Gastroesophageal sphincter (tissue), 4 donors: ENCODE results near the gene UXS1. TPM values are rescaled to one million over a fixed set of nuclear protein-coding genes. Genes with fewer than 3 reads are reported as not detected.

ENCODE experiments used
- ATAC-seq: fragments of 150-250 bp; one replicate; pipeline ENCODE4 v1.9.1; 2016; ENCODE audit warnings: mild to moderate bottlenecking, moderate library complexity
- H3K27ac ChIP-seq, 4 donors: fragments of 200-600 bp; sonication (generic) in 3 of 4; 1 replicate in 3 of 4; 2 replicates in 1 of 4; pipeline ENCODE4 v1.5.1; 2016 to 2019
- H3K27me3 ChIP-seq: fragments of 200-600 bp; sonication (generic); one replicate; pipeline ENCODE4 v1.5.1; 2019
- H3K36me3 ChIP-seq, 2 donors: fragments of 200-600 bp; sonication (generic); one replicate each; pipeline ENCODE4 v1.5.1; 2019; ENCODE audit warnings: control low read depth in 1 of 2
- H3K4me1 ChIP-seq, 3 donors: fragments of 200-600 bp; sonication (generic); 1 replicate in 2 of 3; 2 replicates in 1 of 3; pipeline ENCODE4 v1.5.1; 2016 to 2019; ENCODE audit warnings: control low read depth in 2 of 3
- H3K4me3 ChIP-seq, 2 donors: fragments of 200-600 bp; sonication (generic); one replicate each; pipeline ENCODE4 v1.5.1; 2019; ENCODE audit warnings: mild to moderate bottlenecking in 1 of 2, moderate library complexity in 1 of 2
- H3K9me3 ChIP-seq, 3 donors: fragments of 200-600 bp; sonication (generic); one replicate each; pipeline ENCODE4 v1.5.1; 2017 to 2019; ENCODE audit warnings: control low read depth in 2 of 3
- CTCF ChIP-seq, 4 experiments: fragments of 200-600 bp in 2 of 4; fragments of 450-650 bp in 2 of 4; sonication (generic) in 1 of 4; IDR thresholded peaks; one replicate each; pipeline ENCODE4 v1.5.1; 2017 to 2019; ENCODE audit warnings: antibody characterized with exemption in 4 of 4, mild to moderate bottlenecking in 2 of 4, moderate library complexity in 2 of 4
- EP300 ChIP-seq: sonication (generic); formaldehyde crosslinking; IDR thresholded peaks from one replicate; pipeline ENCODE4 v1.6.1; 2017; ENCODE audit warnings: antibody characterized with exemption, mild to moderate bottlenecking
- POLR2A ChIP-seq, 2 donors: fragments of 450-650 bp; IDR thresholded peaks; one replicate each; pipeline ENCODE4 v1.6.1; 2017; ENCODE audit warnings: antibody characterized with exemption in 2 of 2, mild to moderate bottlenecking in 2 of 2, moderate library complexity in 1 of 2
- POLR2AphosphoS5 ChIP-seq: sonication (generic); formaldehyde crosslinking; IDR thresholded peaks from one replicate; pipeline ENCODE4 v1.6.1; 2017; ENCODE audit warnings: antibody characterized with exemption
- WGBS, 2 donors: methylation state at CpG; one replicate each; pipeline ENCODE4 v1.1.5; 2018; ENCODE audit warnings: low coverage in 1 of 2; 5-methylcytosine and 5-hydroxymethylcytosine counted together
- total RNA-seq, 4 donors: library from RNA; depleted of rRNA; stranded (reverse); fragments of >200 nt; gene quantifications; one replicate each; pipeline ENCODE4 v1.1.0, GENCODE V29; 2016

Gene UXS1
- total RNA-seq, 4 donors from 2014 or later = 34.7 to 58.9 (median 52.1) TPM

- H3K27ac ChIP-seq = no peak overlapping the region
- H3K4me3 ChIP-seq = no peak overlapping the region
- H3K27me3 ChIP-seq = no peaks in the 10 kb centered on the region
- TF ChIP-seq POLR2AphosphoS5 (no peak), CTCF (IDR thresholded peaks at IDR 0.05) (no peak), EP300 (no peak), POLR2A (IDR thresholded peaks at IDR 0.05) (no peak)
- H3K36me3 ChIP-seq = peaks cover 0 to 61% of the 10 kb centered on the region in 2 donors
- peaks cover 0 to 19% (median 0%) of the 10 kb centered on the region in 3 donors for H3K4me1 ChIP-seq
- ATAC-seq = no peak
- 95 to 100% methylated on average over 3 to 7 of the region's 9 CpGs for WGBS, 2 donors
- no peaks in the 10 kb centered on the region for H3K9me3 ChIP-seq
These were observed 76.0 kb downstream of the UXS1 start for GRCh38 chr2:106117882-106118684.

DNA sequence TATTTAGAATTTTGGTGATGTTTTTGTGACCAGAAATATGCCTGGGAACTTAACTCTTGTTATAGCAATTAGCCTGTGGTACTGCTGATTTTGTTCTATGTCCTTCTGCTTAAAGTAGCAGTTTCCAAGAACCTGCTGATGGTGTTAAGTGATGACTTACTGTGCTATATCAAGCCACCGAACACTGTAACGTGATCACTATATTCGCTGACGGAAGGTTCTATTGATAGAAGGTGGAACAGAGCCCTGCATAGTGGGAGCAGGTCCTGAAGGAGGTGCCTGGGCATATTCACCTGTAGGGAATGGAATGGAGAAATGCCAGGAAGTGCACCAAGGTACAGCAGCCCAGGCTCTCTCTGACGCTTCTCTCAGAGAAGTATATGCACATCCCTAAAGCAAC is 76.8 kb downstream of the UXS1 start:
- Histone ChIP-seq H3K27me3 (no peaks in the 10 kb centered on the region), H3K9me3 (no peaks in the 10 kb centered on the region), H3K36me3 (peaks cover 0 to 59% of the 10 kb centered on the region in 2 donors), H3K4me1 (peaks cover 0 to 23% (median 0%) of the 10 kb centered on the region in 3 donors), H3K4me3 (no peak overlapping the region), H3K27ac (no peak overlapping the region)
- 87 to 90% methylated on average over 2 to 5 of the region's 5 CpGs for WGBS, 2 donors
- no peak for ATAC-seq
- TF ChIP-seq POLR2AphosphoS5 (no peak), CTCF (IDR thresholded peaks at IDR 0.05) (no peak), EP300 (no peak), POLR2A (IDR thresholded peaks at IDR 0.05) (no peak)

DNA sequence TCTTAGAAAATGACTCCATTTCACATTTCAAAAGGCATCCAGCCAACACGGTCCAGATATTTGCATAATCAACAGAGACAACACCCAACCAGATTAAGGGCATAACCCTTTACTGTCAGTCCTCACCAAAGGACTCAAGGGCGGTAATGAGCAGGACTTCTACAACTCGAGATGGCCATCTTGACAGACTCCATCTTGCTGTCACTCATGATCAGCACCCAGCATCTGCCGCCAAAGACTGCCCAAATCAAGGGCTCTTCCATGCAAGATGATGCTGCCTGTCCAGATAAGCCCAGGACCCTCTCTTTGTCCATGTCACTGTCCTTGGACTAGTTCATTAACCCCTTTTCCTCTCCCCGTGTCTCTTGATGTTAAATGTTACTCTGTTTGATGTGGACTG is 77.9 kb downstream of the UXS1 start:
- 83 to 84% methylated on average over 5 of the region's 5 CpGs for WGBS, 2 donors
- no peak for ATAC-seq
- no peaks in the 10 kb centered on the region for H3K27me3 ChIP-seq
- no peaks in the 10 kb centered on the region for H3K9me3 ChIP-seq
- no peak overlapping the region for H3K27ac ChIP-seq
- TF ChIP-seq CTCF (IDR thresholded peaks at IDR 0.05) = no peak
- no peak overlapping the region for H3K4me3 ChIP-seq
- H3K4me1 ChIP-seq = peaks cover 0 to 13% (median 0%) of the 10 kb centered on the region in 3 donors
- peaks cover 0 to 59% of the 10 kb centered on the region in 2 donors for H3K36me3 ChIP-seq

DNA sequence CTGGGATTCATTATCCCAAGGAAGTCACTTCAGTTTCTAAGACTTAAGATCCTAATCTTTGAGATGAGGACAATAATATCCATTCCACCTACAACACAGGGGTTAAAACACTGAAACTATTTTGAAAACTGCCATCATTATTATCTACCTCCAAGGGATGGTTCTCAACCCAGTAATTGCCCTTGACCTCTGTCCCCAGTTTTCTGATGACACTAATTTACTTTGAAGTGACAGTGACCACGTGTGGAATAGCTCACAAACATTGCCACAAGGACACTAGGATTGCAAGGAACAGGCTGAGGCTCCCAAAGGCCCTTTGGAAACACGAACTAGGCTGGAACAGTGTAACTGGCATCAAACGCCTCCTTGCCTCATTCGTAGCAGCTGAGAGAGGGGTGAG is 78.4 kb downstream of the UXS1 start:
- Histone ChIP-seq H3K27me3 (no peaks in the 10 kb centered on the region), H3K36me3 (peaks cover 0 to 60% of the 10 kb centered on the region in 2 donors), H3K27ac (no peak overlapping the region), H3K9me3 (no peaks in the 10 kb centered on the region), H3K4me1 (peaks cover 0 to 11% (median 0%) of the 10 kb centered on the region in 3 donors), H3K4me3 (no peak overlapping the region)
- ATAC-seq = no peak
- WGBS, 2 donors = 83 to 96% methylated on average over 4 of the region's 4 CpGs
- TF ChIP-seq POLR2A (IDR thresholded peaks at IDR 0.05) (no peak), POLR2AphosphoS5 (no peak), CTCF (IDR thresholded peaks at IDR 0.05) (no peak), EP300 (no peak)

DNA sequence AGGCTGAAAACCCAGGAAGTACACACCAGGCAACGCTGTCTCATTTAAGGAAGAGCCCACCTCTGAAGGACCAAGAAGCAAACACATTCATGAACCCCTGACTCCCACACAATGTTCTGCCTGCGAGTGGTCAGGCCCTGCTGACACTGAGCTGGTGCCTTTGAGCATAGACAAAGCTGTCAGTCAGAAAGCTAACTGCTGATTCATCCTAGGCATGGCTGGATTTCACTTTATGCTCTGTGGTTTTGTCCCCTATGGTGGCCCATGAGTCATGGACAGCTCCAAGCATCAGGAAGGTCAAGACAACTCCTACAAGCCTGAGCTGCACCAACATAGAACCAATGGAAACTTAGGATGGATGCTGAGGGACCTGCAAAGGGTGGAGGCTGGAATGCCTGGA is 78.9 kb downstream of the UXS1 start:
- H3K36me3 ChIP-seq = peaks cover 0 to 60% of the 10 kb centered on the region in 2 donors
- no peak for ATAC-seq

More for the DNA sequence above, 78.9 kb downstream of the UXS1 start:
- H3K27me3 ChIP-seq = no peaks in the 10 kb centered on the region
- peaks cover 0 to 11% (median 0%) of the 10 kb centered on the region in 3 donors for H3K4me1 ChIP-seq
- H3K4me3 ChIP-seq = no peak overlapping the region
- H3K9me3 ChIP-seq = no peaks in the 10 kb centered on the region
- no peak for TF ChIP-seq POLR2AphosphoS5
- TF ChIP-seq EP300 = no peak
- no peak for TF ChIP-seq POLR2A (IDR thresholded peaks at IDR 0.05)
- TF ChIP-seq CTCF (IDR thresholded peaks at IDR 0.05) = no peak
- WGBS, 2 donors = 100% methylated on average over 1 of the region's 2 CpGs; no CpG with 5 or more reads in 1 of the 2 donors
- no peak overlapping the region for H3K27ac ChIP-seq
